HG02840 (cell line): ENCODE data around the gene CSRP3.
"Not testable (repeated sequence)": the region's sequence is repeated elsewhere in the genome, so short reads cannot be mapped to it uniquely, and the experiment has no call there.

ENCODE experiments used
- ATAC-seq: cut with Tn5 transposase; IDR thresholded peaks from one replicate; pipeline ENCODE4 v1.9.1; 2021; ENCODE audit warnings: mild to moderate bottlenecking, moderate library complexity, moderate number of reproducible peaks; ENCODE audit not compliant: unreplicated experiment, low FRiP score

The CSRP3 gene

GRCh38 chr11:19136884-19137283 lies 64.9 kb downstream of the CSRP3 start:
- ATAC-seq, result not testable (repeated sequence)

- ATAC-seq, result no peak
These were observed 67.8 kb downstream of the CSRP3 start for GRCh38 chr11:19134004-19134403.
